HTR-8/SVneo (cell line): Measurements from ENCODE around the gene GPC6.
"Not testable (repeated sequence)": the region's sequence is repeated elsewhere in the genome, so short reads cannot be mapped to it uniquely, and the experiment has no call there.

Experiments
- DNase-seq: peaks from one replicate; pipeline ENCODE4 v3.0.0; 2011; ENCODE audit warnings: low spot score, mixed read lengths; ENCODE audit not compliant: insufficient read length
- FAIRE-seq: peaks from 2 replicates; lab custom pipeline; 2011; peaks lifted over from hg19 to GRCh38; lab: Jason Lieb, UNC

GPC6 gene

GRCh38 chr13:94188201-94188854 lies 961.7 kb downstream of the GPC6 start:
- DNase-seq (no peak), FAIRE-seq (no peak)

- no peak for FAIRE-seq
- DNase-seq, result no peak
These were observed 965.9 kb downstream of the GPC6 start for GRCh38 chr13:94192431-94192975.

DNA sequence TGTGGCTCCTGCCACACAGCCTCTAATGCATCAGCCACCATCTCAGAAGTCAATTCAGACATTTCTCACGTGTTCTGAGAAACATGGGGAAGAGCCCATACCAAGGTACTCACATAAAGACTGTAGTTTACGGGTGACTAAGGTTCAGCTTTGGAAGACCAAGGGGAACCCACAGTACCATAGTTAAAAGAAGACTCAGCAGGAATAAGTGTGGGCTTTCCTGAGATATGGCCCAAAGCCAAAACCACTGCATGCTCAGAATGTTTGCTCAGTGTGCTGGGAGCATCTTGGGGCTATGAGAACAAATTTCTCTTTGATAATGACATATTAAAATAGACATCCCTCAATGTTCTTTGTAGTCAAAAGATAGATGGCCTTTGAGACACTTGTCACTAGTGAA lies 969.1 kb downstream of the GPC6 start:
- DNase-seq (peak; percentile 12), FAIRE-seq (no peak)

DNA sequence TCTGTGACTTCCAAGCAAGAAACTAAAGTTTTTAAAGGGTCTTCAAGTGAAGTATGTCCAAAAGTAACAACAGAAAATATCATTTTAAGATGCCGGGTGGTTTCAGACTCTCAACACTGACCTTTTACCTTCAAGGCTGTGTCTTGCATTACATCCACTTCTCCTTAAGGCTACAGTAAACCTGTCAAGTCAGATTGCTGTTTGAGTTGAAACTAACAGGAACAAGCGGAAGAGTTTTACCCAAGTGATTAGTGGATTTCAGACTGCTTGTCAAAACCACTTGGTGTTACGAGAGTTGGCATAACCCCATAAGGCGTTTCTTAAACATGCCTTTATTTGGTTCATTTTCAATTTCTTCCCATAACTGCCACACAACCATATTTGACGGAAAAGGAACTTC lies 969.8 kb downstream of the GPC6 start:
- no peak for DNase-seq

DNA sequence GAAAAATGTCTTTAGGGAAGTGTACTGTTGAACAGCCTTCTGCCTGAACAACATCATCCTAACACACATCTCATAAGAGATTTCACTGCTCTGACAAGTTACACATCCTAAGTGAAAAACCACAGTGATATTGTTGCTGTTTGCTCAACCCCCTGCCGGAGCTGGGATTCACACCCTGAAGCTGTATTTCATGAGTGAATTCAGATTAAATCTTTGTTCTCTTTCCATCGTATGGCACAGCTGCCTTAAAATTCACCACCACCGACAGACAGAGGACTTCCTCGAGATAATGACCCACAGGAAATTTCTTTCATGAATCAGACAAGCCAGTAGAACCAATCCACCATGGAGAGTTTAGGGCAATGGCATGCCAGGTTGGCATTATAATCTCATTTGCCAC lies 972.1 kb downstream of the GPC6 start:
- FAIRE-seq (no peak), DNase-seq (no peak)

More for the DNA sequence above, 969.8 kb downstream of the GPC6 start:
- FAIRE-seq, result no peak

DNA sequence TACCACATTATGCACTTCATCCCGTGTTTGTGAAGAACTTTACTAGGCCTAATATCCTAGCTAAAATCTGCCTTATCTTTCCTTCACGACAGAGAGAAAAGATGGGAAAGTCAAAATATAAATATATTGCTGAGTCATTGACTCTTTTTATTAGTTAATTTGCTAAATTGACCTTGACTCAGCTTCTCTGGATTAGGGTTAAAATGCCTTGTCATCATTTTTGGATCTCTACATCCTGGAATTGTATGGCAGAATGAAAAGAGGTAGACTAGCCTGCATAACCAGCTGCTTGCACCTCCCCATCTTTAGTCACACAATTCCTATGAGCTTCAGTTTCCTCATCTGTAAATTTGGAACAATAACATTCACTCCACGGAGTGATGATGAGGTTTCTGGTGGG lies 972.5 kb downstream of the GPC6 start:
- no peak for DNase-seq
- no peak for FAIRE-seq

DNA sequence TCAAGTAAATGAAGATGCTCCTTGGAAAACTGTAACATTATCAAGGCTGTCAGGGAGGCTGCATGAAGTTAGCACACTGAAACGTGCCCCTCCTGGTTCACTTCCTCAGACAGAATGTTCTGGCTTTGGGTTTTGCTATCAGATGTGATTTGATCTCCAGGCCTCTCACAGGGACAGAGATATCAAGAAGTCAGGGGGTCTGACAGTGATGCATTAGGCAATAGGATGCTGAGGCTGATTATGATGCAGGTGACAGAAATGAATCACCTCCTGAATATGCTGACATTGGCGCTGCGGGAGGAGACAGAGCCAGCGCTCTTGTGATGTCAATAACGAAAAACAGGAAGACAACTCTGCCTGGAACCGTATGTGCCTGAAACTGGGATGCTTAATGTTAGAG lies 974.4 kb downstream of the GPC6 start:
- no peak for DNase-seq
- no peak for FAIRE-seq

DNA sequence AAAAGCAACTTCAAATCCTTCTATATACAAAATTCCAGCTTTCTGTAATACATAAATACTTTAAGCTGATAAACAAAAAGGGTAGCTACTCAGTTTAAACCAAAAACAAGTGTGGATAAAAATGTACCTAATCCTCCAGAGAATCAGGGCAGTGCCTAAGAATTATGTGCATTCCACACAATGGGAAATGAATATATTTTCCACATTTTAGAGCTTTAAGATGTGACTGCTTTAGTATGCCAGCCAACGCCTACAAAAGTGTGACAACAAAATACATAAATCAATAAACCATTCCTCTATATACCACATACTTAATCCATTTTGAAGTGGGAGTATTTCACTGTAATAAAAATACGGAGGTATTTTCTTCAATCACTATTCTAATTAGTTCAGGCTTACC lies 977.6 kb downstream of the GPC6 start:
- DNase-seq (no peak), FAIRE-seq (no peak)

- FAIRE-seq (no peak), DNase-seq (no peak)
These were observed 978.3 kb downstream of the GPC6 start for GRCh38 chr13:94204946-94205345.

- DNase-seq, result no peak
- no peak for FAIRE-seq
These were observed 979.3 kb downstream of the GPC6 start for GRCh38 chr13:94205896-94206295.

DNA sequence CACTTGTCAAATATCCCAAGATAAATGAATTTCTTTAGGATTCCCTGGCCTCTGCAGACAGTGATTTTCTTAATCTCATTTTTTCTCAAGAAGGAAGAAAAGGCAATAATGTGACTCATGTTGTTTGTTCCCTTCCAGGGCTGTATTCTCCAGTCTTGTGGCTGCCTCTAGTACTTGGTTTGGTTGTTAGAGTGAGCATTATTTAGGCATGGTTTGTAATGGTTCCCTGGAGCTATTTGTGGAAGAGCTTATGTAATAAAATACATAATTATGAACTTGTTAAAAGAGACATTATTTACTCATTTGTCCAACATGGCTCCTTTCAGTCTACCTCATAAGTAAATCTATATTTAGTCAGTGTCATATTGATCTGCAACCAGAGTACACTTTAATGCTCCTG lies 982.5 kb downstream of the GPC6 start:
- DNase-seq (no peak), FAIRE-seq (no peak)

GRCh38 chr13:94209913-94210312 lies 983.3 kb downstream of the GPC6 start:
- not testable (repeated sequence) for DNase-seq, FAIRE-seq

DNA sequence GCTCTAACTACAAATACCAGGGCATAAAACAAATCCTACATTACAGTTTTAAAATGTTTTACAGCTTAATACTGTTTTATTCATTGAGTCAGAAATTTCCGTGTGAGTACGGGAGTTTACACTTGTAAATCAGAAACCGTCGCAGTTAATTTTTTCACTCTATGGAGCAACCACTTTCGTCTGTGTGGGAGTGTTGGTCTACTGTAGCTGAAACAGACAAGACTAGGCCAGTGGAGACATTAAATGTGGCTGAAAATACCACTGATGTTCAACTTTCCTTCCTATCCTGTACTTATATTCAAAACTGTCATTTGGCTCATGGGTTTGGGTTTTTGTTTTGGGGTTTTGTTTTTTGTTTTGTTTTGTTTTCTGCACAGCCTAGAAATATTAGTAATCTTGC lies 984.2 kb downstream of the GPC6 start:
- no peak for FAIRE-seq
- DNase-seq, result no peak

- FAIRE-seq (no peak), DNase-seq (no peak)
These were observed 985.6 kb downstream of the GPC6 start for GRCh38 chr13:94212196-94212595.

DNA sequence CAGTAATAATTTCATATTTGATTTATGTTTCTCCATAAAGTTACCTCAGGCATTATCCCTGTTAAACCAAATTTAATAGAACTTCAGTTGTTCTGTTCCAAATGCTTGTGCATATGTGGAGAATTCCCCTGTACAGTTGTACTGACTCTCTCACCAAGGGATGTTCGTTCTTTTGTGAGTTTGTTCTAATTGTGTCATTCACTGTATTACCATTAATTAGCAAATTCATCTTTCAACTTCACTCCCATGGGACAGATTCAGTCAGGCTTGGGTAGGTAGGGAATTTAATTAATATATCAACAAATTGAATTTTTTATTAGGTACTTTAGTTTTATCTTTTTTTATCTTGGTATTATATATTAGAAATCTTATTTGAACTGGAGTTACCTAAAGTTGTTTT lies 987.5 kb downstream of the GPC6 start:
- FAIRE-seq (no peak), DNase-seq (no peak)

GRCh38 chr13:94214975-94215374 lies 988.4 kb downstream of the GPC6 start:
- FAIRE-seq, result no peak
- no peak for DNase-seq

DNA sequence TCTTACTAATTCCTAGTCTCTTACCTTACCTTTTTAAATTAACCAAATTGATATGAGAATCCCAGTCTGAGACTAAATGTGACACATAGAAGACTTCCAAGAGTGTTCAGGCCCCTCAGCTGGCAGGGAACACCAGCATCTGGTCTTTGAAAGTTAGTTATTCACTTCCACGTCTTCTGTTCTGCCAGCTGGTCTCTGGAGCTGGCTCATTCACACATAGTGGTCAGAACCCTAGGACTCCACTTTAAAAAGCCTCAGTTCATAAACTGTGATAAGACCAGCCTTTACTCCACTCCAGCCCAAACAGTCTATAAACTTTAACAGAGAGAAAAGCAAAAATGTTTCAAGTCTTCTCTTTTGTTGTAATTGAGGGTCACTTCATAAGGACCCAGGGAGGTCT lies 989.9 kb downstream of the GPC6 start:
- DNase-seq (no peak), FAIRE-seq (no peak)

DNA sequence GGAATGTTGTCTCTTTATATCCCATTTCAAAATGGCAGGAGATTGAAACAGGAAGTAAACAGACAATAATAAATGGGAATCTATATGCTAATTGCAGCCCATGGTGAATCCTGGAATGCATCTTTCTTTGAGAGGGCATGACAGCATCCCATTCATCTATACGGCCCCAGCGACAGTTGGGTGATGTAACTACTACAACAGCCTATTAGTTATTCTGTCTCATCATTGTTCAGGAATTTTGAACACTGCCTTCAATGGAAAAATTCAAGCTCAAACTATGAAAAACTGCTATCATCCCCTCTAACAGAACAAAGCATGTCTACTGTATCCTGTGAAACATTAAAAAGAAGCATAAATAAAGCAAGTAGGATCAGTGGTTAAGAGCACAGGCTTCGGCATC lies 990.8 kb downstream of the GPC6 start:
- no peak for DNase-seq

DNA sequence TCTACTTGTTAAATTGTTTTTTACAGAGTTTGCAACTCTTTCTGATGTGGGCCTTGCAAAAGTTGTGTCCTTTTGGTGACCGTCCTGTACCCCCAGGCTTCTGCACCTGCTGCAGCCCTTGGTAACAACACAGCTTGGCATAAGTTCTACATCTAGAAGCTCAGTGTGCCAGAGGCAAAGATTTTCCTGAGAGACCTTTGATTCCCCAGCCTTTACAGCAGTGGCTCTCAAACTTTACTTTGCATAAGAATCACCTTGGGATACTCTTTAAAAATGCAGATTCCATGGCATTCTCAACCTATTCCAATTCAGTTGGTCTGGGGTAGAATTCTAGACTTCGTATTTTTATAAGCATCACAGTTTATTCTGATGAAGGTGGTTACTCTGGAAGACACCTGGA lies 991.9 kb downstream of the GPC6 start:
- FAIRE-seq, result no peak
- DNase-seq, result no peak

More for the DNA sequence above, 990.8 kb downstream of the GPC6 start:
- no peak for FAIRE-seq

DNA sequence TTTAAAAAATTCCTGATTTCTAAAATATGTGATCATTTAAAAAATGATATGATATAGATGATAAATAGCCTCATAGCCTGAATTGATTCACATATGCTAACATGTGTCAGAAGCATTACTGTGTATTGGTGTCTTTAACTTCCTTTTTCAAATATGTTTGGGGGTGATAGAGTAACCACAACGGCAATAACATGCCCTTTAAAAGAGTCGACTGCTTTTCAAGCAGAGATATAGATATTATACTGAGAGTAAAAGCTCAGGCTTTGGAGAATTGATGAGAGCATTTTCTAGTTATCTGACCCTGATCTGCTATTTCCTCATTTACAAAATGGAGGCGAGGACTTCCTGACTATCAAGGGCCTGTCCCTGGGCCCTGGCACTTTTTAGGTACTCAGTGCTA lies 992.3 kb downstream of the GPC6 start:
- FAIRE-seq, result no peak
- no peak for DNase-seq

GRCh38 chr13:94224670-94225069 lies 998.1 kb downstream of the GPC6 start:
- no peak for FAIRE-seq

DNA sequence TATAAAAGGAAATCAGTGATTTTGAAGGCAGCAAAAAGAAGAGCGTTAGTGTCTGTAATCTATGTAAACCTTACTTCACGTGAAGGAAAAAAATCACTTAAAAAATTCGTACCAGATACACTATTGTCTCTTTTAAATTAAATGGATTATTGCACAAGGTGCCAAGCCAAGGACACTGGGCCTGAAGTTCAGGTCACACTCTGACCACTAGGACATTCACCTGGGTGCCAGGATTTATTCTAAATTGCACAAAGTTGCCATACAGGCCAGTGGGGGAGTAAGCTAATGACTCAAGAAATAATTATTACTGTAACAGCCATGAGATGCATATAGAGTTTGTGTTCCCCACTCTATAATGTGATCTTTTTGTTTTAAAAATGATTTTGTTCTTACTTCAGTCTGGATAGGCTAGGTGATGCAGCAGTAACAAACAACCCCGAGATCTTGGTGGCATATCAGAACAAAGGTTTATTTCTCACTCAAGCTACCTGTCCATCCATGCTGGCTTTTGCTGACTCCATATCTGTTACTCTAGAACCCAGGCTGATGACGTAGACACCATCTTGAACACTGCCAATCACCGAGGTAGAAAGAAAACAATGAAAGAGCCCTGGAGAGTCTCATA lies 1000.8 kb downstream of the GPC6 start:
- FAIRE-seq (no peak), DNase-seq (no peak)

More at GRCh38 chr13:94224670-94225069, 998.1 kb downstream of the GPC6 start:
- DNase-seq, result no peak
